Endothelial cell (in vitro differentiated cells): ENCODE results near the gene CORO2B. TPM values are rescaled to one million over a fixed set of nuclear protein-coding genes. Genes with fewer than 3 reads are reported as not detected.
A peak's percentile ranks its signal among the peaks of the same experiment; 100 is the strongest.

Experiments
- DNase-seq: peaks from one replicate; pipeline ENCODE4 v3.0.0; 2021; ENCODE audit warnings: low spot score
- H3K27ac Mint-ChIP-seq: one replicate; pipeline ENCODE4 v1.8.0; 2021; ENCODE audit warnings: mixed read lengths, inconsistent platforms; ENCODE audit not compliant: unreplicated experiment
- H3K27me3 Mint-ChIP-seq: one replicate; pipeline ENCODE4 v1.8.0; 2021; ENCODE audit warnings: mild to moderate bottlenecking, moderate library complexity, mixed read lengths, inconsistent platforms; ENCODE audit not compliant: unreplicated experiment
- H3K36me3 Mint-ChIP-seq: one replicate; pipeline ENCODE4 v1.8.0; 2021; ENCODE audit warnings: mild to moderate bottlenecking, low read depth, mixed read lengths, inconsistent platforms; ENCODE audit not compliant: unreplicated experiment
- H3K4me1 Mint-ChIP-seq: one replicate; pipeline ENCODE4 v1.8.0; 2021; ENCODE audit warnings: mild to moderate bottlenecking, mixed read lengths, inconsistent platforms; ENCODE audit not compliant: unreplicated experiment
- H3K4me3 Mint-ChIP-seq: one replicate; pipeline ENCODE4 v1.8.0; 2021; ENCODE audit warnings: mild to moderate bottlenecking, mixed read lengths, inconsistent platforms; ENCODE audit not compliant: unreplicated experiment
- H3K9me3 Mint-ChIP-seq: one replicate; pipeline ENCODE4 v1.8.0; 2021; ENCODE audit warnings: mixed read lengths, inconsistent platforms; ENCODE audit not compliant: unreplicated experiment
- CTCF ChIP-seq: fragments of 200-600 bp; sonication (generic); IDR thresholded peaks from one replicate; pipeline ENCODE4 v1.5.0; 2021; ENCODE audit warnings: antibody characterized with exemption; ENCODE audit not compliant: unreplicated experiment
- total RNA-seq: library from RNA; stranded (reverse); fragmentation: NEBNext Ultra II Directional; extraction: Animal tissue kit (Norgen Biotek cat#: 25700); gene quantifications from one replicate; pipeline ENCODE4 v1.2.1, GENCODE V29; 2021; ENCODE audit not compliant: unreplicated experiment

Gene CORO2B
- total RNA-seq, 1 donor from 2014 or later = 71.7 TPM

DNA sequence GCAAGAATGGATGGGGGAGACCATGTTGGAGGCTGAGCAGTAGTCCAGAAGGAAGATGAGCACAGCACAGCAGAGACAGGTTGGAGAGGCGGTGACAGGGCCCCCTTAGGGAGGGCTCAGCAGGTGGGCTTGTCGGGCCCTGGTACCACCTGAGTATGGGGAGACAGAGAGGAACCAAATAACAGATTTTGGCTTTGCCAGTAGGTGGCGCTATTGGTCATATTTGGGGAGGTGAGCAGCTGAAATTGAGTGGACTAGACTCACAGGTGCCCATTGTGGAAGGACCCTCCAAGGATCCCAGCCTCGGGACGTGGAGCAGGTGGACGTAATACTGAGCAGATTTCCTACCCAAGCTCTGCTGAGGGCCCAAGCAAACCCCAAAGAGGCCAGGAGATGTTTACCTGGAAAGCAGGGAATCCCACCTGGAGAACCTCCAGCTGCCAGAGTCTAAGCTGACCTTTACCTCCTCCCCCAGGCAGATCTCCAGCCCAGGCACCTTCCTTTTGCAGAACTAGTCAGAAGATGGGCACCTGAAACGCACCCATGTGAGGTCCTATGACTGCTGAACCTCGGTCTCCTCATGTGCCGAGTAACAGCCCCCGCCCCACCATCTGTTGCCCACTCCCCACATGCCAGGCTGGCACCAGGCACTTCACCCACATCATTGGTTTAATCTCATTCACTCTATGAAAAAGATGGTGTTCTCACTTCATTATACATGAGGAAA, 24.6 kb upstream of the CORO2B start:
- no peak overlapping the region for H3K27ac Mint-ChIP-seq
- peak; percentile 90 for DNase-seq
- TF ChIP-seq CTCF = peak; percentile 89
- no peak overlapping the region for H3K4me3 Mint-ChIP-seq
- H3K27me3 Mint-ChIP-seq = peaks cover 10% of the 10 kb centered on the region
- no peaks in the 10 kb centered on the region for H3K9me3 Mint-ChIP-seq
- no peaks in the 10 kb centered on the region for H3K36me3 Mint-ChIP-seq
- H3K4me1 Mint-ChIP-seq = peaks cover 36% of the 10 kb centered on the region

DNA sequence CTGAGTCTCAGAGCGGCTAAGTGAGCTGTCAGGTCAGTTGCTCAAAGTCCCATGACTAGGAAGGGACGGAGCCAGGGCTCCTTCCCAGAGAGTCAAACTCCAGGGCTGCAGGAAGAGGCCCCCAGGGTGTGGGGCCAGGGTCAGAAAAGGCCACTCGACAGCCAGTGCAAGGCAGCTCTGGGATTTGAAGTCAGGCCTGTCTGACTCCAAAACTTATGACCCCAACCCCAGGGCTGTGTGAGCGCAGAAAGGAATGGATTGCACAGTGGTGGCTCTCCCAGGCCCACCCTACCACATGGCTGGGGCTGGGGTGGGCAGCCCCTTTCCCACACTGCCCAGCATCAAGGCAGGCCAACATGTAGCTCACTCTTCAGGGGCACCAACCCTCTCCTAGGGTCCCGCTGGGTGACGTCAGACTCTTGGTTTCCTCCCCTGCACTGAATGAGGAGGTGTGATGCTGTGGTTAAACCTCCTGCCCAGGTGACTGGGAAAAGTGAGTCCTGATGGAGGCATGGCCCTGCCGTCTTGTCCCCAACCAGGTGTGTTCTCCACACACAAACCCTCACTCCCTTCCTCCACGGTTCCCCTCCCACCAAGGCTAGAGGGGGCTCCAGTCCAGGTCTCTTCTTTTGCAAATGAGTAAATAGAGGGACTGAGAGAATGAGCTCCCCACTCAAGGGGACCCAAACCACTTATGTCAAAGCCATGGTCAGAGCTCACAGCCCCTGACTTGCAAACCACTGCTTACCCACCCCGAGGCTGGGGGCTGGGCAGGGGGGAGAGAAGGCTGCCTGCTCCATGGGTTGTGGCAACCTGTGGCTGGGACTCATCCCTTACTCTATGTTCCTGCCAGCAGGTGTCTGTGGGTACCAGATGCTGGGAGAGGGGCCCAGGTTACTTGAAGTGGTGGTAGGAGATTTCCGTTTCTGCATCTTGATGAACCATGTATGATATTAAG, 23.8 kb upstream of the CORO2B start:
- Mint-ChIP-seq H3K9me3 (no peaks in the 10 kb centered on the region), H3K27me3 (peaks cover 10% of the 10 kb centered on the region), H3K4me1 (peaks cover 41% of the 10 kb centered on the region), H3K36me3 (no peaks in the 10 kb centered on the region), H3K4me3 (no peak overlapping the region), H3K27ac (no peak overlapping the region)
- no peak for TF ChIP-seq CTCF
- DNase-seq = no peak

DNA sequence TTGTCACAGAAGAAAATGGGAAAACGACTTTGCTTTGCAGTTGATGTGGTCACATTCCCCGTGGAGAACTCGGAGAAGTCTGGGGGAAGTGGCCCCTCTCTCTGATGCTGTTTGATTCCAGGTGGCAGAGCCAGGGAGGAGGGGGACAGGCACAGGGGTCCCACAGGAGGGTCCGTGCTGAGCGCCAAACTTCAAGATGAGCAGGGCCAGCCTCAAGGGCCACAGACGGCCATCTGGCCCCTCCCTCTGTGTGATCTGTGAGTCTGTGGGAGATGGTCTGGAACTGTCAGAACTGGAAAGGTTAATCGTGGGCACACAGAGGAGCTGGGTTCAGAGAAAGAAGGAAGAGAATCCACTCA, 23.1 kb upstream of the CORO2B start:
- peaks cover 6% of the 10 kb centered on the region for H3K27me3 Mint-ChIP-seq
- DNase-seq = no peak
- H3K36me3 Mint-ChIP-seq = no peaks in the 10 kb centered on the region
- no peak overlapping the region for H3K4me3 Mint-ChIP-seq
- no peaks in the 10 kb centered on the region for H3K9me3 Mint-ChIP-seq
- peaks cover 43% of the 10 kb centered on the region for H3K4me1 Mint-ChIP-seq
- H3K27ac Mint-ChIP-seq = no peak overlapping the region
- no peak for TF ChIP-seq CTCF

GRCh38 chr15:68556139-68556990, 22.4 kb upstream of the CORO2B start:
- peaks cover 6% of the 10 kb centered on the region for H3K27me3 Mint-ChIP-seq
- no peak overlapping the region for H3K27ac Mint-ChIP-seq
- no peak for DNase-seq
- peaks cover 44% of the 10 kb centered on the region for H3K4me1 Mint-ChIP-seq
- H3K4me3 Mint-ChIP-seq = no peak overlapping the region
- no peak for TF ChIP-seq CTCF
- H3K36me3 Mint-ChIP-seq = no peaks in the 10 kb centered on the region
- H3K9me3 Mint-ChIP-seq = no peaks in the 10 kb centered on the region
